ENCODE data around the gene LRFN5. TPM values are rescaled to one million over a fixed set of nuclear protein-coding genes. Genes with fewer than 3 reads are reported as not detected.

LRFN5 gene
- total RNA-seq, 1 donor from 2014 or later, result 0.11 TPM

GRCh38 chr14:41872931-41873685, 266.4 kb downstream of the LRFN5 start:
- no peak for DNase-seq (ENCODE audit: low spot score in 2 of 2)
- Histone ChIP-seq H3K27me3 (no peaks in the 10 kb centered on the region), H3K4me3 (no peak overlapping the region), H3K27ac (no peak overlapping the region), H3K9me3 (no peaks in the 10 kb centered on the region), H3K36me3 (no peaks in the 10 kb centered on the region), H3K4me1 (no peaks in the 10 kb centered on the region)
- TF ChIP-seq, protein P1, sequence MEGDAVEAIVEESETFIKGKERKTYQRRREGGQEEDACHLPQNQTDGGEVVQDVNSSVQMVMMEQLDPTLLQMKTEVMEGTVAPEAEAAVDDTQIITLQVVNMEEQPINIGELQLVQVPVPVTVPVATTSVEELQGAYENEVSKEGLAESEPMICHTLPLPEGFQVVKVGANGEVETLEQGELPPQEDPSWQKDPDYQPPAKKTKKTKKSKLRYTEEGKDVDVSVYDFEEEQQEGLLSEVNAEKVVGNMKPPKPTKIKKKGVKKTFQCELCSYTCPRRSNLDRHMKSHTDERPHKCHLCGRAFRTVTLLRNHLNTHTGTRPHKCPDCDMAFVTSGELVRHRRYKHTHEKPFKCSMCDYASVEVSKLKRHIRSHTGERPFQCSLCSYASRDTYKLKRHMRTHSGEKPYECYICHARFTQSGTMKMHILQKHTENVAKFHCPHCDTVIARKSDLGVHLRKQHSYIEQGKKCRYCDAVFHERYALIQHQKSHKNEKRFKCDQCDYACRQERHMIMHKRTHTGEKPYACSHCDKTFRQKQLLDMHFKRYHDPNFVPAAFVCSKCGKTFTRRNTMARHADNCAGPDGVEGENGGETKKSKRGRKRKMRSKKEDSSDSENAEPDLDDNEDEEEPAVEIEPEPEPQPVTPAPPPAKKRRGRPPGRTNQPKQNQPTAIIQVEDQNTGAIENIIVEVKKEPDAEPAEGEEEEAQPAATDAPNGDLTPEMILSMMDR (IDR thresholded peaks at IDR 0.05), result no peak
- intact Hi-C loops (cut with DNase I), result no loop called here

DNA sequence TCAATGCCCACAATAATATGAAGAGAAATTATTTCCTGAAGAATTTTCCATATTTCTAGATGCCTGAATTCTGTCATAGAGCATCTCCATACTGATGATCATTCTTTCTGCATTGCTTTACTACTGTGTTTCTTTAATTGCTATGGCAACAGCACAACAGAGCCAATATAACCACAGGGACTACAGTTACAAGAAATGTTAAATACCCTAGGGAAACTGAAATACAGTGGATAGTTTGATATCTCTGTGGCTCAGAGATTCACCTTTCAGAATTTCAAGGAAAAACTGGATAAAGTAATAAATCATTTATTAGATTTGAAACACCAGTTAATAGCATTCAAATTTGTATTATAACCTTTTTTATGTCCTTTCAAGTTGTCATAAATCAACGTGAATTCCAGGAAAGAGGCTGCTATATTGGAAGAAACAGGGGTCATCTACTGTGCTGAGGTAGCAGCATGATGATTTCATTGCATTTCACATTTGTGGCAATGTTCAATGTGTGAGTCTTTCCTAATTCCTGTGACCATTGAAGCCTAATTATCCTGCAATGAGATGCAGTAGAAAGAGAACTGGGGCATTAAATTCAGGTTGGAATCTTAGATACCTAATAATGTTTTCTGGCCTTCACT, 267.1 kb downstream of the LRFN5 start:
- TF ChIP-seq, protein P1 (IDR thresholded peaks at IDR 0.05), result no peak

DNA sequence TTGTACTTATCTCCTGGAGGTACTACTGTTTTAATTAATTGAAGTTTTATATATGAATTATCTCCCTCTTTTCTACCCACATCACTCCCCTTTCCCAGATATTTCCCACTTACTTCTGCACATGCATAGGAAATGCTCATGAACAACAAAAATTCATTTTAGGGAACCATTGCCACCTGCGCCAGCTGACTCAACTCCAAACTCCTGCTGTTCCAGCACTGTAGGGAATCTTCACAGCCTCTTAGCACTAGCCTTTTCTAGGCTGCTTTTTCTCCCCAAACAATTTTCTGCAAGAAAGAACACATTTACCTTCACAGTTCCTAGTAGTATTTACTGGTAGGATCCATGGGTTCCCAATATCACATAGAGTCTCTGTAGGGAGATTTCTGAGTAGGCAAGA, 268.4 kb downstream of the LRFN5 start:
- H3K9me3 ChIP-seq, result no peaks in the 10 kb centered on the region
- TF ChIP-seq, protein P1 (IDR thresholded peaks at IDR 0.05), result no peak
- H3K27ac ChIP-seq, result no peak overlapping the region
- H3K4me3 ChIP-seq, result no peak overlapping the region
- no peaks in the 10 kb centered on the region for H3K36me3 ChIP-seq
- H3K27me3 ChIP-seq, result no peaks in the 10 kb centered on the region
- H3K4me1 ChIP-seq, result no peaks in the 10 kb centered on the region
- intact Hi-C loops (cut with DNase I), result no loop called here
- DNase-seq (ENCODE audit: low spot score in 2 of 2), result no peak

More for the DNA sequence above, 267.1 kb downstream of the LRFN5 start:
- Histone ChIP-seq H3K4me1 (no peaks in the 10 kb centered on the region), H3K27ac (no peak overlapping the region), H3K27me3 (no peaks in the 10 kb centered on the region), H3K9me3 (no peaks in the 10 kb centered on the region), H3K4me3 (no peak overlapping the region), H3K36me3 (no peaks in the 10 kb centered on the region)
- DNase-seq (ENCODE audit: low spot score in 2 of 2), result no peak
- intact Hi-C loops (cut with DNase I), result no loop called here

DNA sequence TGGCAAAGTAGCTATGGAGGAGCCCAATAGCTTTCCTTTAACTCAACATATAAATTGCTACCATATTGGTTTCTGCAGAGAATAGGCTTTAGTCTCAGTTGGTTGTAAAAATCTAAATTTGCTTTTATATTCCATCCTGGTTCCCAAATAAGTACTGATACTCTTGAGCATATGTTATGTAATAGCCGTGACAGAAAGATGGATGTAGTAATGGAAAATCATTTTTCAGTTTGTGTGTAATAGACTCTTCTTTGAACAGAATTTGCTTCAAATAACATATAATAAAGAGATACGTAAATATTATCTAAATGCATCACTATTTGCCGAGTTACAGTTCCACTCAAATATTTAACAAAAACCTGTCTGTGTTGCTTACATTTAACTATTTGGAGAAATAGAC, 271.6 kb downstream of the LRFN5 start:
- intact Hi-C loops (cut with DNase I), result no loop called here
- Histone ChIP-seq H3K36me3 (no peaks in the 10 kb centered on the region), H3K27ac (no peak overlapping the region), H3K27me3 (no peaks in the 10 kb centered on the region), H3K4me3 (no peak overlapping the region), H3K9me3 (no peaks in the 10 kb centered on the region), H3K4me1 (no peaks in the 10 kb centered on the region)
- TF ChIP-seq, protein P1 (IDR thresholded peaks at IDR 0.05), result no peak
- no peak for DNase-seq (ENCODE audit: low spot score in 2 of 2)

DNA sequence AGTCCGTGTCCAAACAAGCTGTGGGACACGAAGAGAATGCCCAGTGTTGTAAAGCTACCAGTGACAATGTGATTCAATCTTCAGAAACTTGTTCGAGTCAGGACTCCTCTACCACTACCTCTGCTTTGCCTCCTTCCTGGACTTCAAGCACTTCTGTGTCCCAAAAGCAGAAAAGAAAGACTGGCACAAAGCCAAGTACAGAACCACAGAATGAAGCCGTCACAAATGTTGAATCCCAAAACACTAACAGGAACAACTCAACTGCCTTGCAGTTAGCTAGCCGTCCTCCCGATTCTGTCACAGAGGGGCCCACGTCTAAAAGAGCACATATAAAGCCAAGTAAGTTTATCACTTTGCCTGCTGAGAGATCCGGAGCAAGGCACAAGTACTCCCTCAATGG, 284.9 kb downstream of the LRFN5 start:
- Histone ChIP-seq H3K4me3 (no peak overlapping the region), H3K9me3 (no peaks in the 10 kb centered on the region), H3K4me1 (no peaks in the 10 kb centered on the region), H3K36me3 (no peaks in the 10 kb centered on the region), H3K27me3 (no peaks in the 10 kb centered on the region), H3K27ac (no peak overlapping the region)
- no peak for DNase-seq (ENCODE audit: low spot score in 2 of 2)
- TF ChIP-seq, protein P1 (IDR thresholded peaks at IDR 0.05), result no peak
- intact Hi-C loops (cut with DNase I), result no loop called here
